Caco-2 (cell line): ENCODE results near the gene RABL6. TPM values are rescaled to one million over a fixed set of nuclear protein-coding genes. Genes with fewer than 3 reads are reported as not detected.
"Not testable (repeated sequence)": the region's sequence is repeated elsewhere in the genome, so short reads cannot be mapped to it uniquely, and the experiment has no call there.

Experiments used
- BruUV-seq: library from RNA; stranded (reverse); fragments of 400-500 nt; replicated peaks from 2 replicates; lab custom pipeline; 2021; lab: Mats Ljungman, UMichigan
- CTCF ChIA-PET: fragments of 300-600 bp; sonication (Branson Sonifier 250); formaldehyde crosslinking; loops from one replicate; lab custom pipeline; 2022; ENCODE audit warnings: antibody characterized with exemption; lab: Charles Lee
- POLR2A ChIA-PET: fragments of 300-600 bp; sonication (Branson Sonifier 250); formaldehyde crosslinking; loops from one replicate; lab custom pipeline; 2022; ENCODE audit warnings: antibody characterized with exemption; lab: Charles Lee
- DNase-seq, 2 experiments: peaks; one replicate each; pipeline versions ENCODE4 v3.0.0 to v3.0.0-alpha.2; 2020 to 2022
- H3K27me3 ChIP-seq: replicated peaks from 2 replicates; pipeline ENCODE4 v1.6.0; 2011; ENCODE audit warnings: low read length; ENCODE audit not compliant: control insufficient read depth, insufficient read depth
- H3K36me3 ChIP-seq: 2 replicates; pipeline ENCODE4 v1.5.1; 2011; ENCODE audit warnings: low read length; ENCODE audit not compliant: control insufficient read depth, insufficient read depth
- H3K4me1 ChIP-seq: fragments of 250-450 bp; sonication (Bioruptor Pico); 2 replicates; pipeline ENCODE4 v1.5.1; 2020; ENCODE audit warnings: mild to moderate bottlenecking
- H3K4me3 ChIP-seq: 2 replicates; pipeline ENCODE4 v1.5.1; 2011; ENCODE audit warnings: low read depth, mild to moderate bottlenecking, control low read depth, low read length
- H3K9me3 ChIP-seq: fragments of 250-450 bp; sonication (Bioruptor Pico); 2 replicates; pipeline ENCODE4 v1.5.1; 2020; ENCODE audit warnings: mild to moderate bottlenecking, moderate library complexity
- H3K27ac Mint-ChIP-seq: one replicate; pipeline ENCODE4 v1.8.0; 2022; ENCODE audit warnings: mixed read lengths; ENCODE audit not compliant: unreplicated experiment
- H3K27me3 Mint-ChIP-seq: one replicate; pipeline ENCODE4 v1.8.0; 2022; ENCODE audit warnings: mixed read lengths; ENCODE audit not compliant: insufficient read depth, unreplicated experiment
- H3K36me3 Mint-ChIP-seq: one replicate; pipeline ENCODE4 v1.8.0; 2022; ENCODE audit warnings: mild to moderate bottlenecking, mixed read lengths; ENCODE audit not compliant: insufficient read depth, unreplicated experiment
- H3K4me1 Mint-ChIP-seq: one replicate; pipeline ENCODE4 v1.8.0; 2022; ENCODE audit warnings: low read depth, mixed read lengths; ENCODE audit not compliant: unreplicated experiment
- H3K4me3 Mint-ChIP-seq: one replicate; pipeline ENCODE4 v1.8.0; 2022; ENCODE audit warnings: mild to moderate bottlenecking, moderate library complexity, mixed read lengths; ENCODE audit not compliant: unreplicated experiment
- H3K9me3 Mint-ChIP-seq: one replicate; pipeline ENCODE4 v1.8.0; 2022; ENCODE audit warnings: mixed read lengths; ENCODE audit not compliant: unreplicated experiment
- intact Hi-C: fragments of 100-400 bp; cut with micrococcal nuclease; formaldehyde crosslinking; loops from one replicate; pipeline ENCODE4 v1.10.0; 2022; ENCODE audit not compliant: unreplicated experiment
- total RNA-seq: library from RNA; stranded (reverse); gene quantifications from 2 replicates; pipeline ENCODE4 v1.2.3, GENCODE V29; 2022
- TF ChIP-seq, protein P1 (sequence below), 2 experiments: fragments of 200-600 bp in 1 of 2; IDR thresholded peaks; 1 replicate in 1 of 2; 2 replicates in 1 of 2; pipeline versions ENCODE4 v1.5.1 to v1.8.0; 2011 to 2022; ENCODE audit warnings: antibody characterized with exemption in 1 of 2, control low read depth in 1 of 2, inconsistent platforms in 1 of 2, low read depth in 1 of 2, low read length in 1 of 2, mild to moderate bottlenecking in 1 of 2, moderate library complexity in 1 of 2; ENCODE audit not compliant: insufficient read depth in 1 of 2, severe bottlenecking in 1 of 2, unreplicated experiment in 1 of 2

RABL6 gene
- total RNA-seq, 1 experiment from 2014 or later: 138 TPM

DNA sequence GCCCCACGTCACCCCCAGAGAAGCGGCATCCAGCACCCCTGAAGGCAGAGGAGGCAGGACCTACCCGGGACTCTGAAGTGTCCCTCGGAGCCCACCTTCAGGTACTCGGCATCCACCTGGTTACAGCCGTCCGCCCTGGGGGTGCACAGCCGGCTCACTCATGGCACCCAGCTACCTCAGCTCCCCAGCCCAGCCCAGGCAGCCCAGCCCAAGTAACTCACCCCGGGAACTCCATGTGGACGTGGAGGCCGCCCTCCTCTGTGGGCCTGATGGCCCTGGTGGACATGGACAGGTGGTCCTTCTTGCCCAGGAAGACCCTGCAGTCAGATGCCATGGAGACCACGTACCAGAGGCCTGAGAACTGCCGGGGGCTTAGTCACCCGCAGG, 44.1 kb upstream of the RABL6 start:
- no peak overlapping the region for H3K27ac Mint-ChIP-seq
- no peaks in the 10 kb centered on the region for H3K27me3 Mint-ChIP-seq
- no peaks in the 10 kb centered on the region for H3K27me3 ChIP-seq
- intact Hi-C loops: no loop called here
- H3K4me3 Mint-ChIP-seq: no peak overlapping the region
- peaks cover 14% of the 10 kb centered on the region for H3K4me1 Mint-ChIP-seq
- H3K4me1 ChIP-seq: peaks cover 7% of the 10 kb centered on the region
- no peaks in the 10 kb centered on the region for H3K36me3 ChIP-seq
- CTCF ChIA-PET: no interaction called here
- POLR2A ChIA-PET: no interaction called here
- H3K9me3 ChIP-seq: no peaks in the 10 kb centered on the region
- no peak overlapping the region for H3K4me3 ChIP-seq
- no peaks in the 10 kb centered on the region for H3K9me3 Mint-ChIP-seq
- BruUV-seq: no TSS peak
- TF ChIP-seq, protein P1, sequence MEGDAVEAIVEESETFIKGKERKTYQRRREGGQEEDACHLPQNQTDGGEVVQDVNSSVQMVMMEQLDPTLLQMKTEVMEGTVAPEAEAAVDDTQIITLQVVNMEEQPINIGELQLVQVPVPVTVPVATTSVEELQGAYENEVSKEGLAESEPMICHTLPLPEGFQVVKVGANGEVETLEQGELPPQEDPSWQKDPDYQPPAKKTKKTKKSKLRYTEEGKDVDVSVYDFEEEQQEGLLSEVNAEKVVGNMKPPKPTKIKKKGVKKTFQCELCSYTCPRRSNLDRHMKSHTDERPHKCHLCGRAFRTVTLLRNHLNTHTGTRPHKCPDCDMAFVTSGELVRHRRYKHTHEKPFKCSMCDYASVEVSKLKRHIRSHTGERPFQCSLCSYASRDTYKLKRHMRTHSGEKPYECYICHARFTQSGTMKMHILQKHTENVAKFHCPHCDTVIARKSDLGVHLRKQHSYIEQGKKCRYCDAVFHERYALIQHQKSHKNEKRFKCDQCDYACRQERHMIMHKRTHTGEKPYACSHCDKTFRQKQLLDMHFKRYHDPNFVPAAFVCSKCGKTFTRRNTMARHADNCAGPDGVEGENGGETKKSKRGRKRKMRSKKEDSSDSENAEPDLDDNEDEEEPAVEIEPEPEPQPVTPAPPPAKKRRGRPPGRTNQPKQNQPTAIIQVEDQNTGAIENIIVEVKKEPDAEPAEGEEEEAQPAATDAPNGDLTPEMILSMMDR (IDR thresholded peaks at IDR 0.05; ENCODE audit: insufficient read depth in 1 of 2, low read depth in 1 of 2, low read length in 1 of 2, severe bottlenecking in 1 of 2, unreplicated experiment in 1 of 2): no peak
- no peaks in the 10 kb centered on the region for H3K36me3 Mint-ChIP-seq
- DNase-seq: no peak

- Histone ChIP-seq H3K27me3 (no peaks in the 10 kb centered on the region), H3K36me3 (no peaks in the 10 kb centered on the region), H3K9me3 (no peaks in the 10 kb centered on the region), H3K4me3 (no peak within 1 kb of the TSS), H3K4me1 (peaks cover 7% of the 10 kb centered on the region)
- DNase-seq: no peak
- Mint-ChIP-seq H3K4me3 (no peak within 1 kb of the TSS), H3K4me1 (peaks cover 14% of the 10 kb centered on the region), H3K27me3 (no peaks in the 10 kb centered on the region), H3K9me3 (no peaks in the 10 kb centered on the region), H3K36me3 (no peaks in the 10 kb centered on the region), H3K27ac (no peak within 1 kb of the TSS)
- BruUV-seq: no TSS peak
- intact Hi-C loops: no loop called here
- ChIA-PET POLR2A (no interaction called here), CTCF (no interaction called here)
- TF ChIP-seq, protein P1 (IDR thresholded peaks at IDR 0.05; ENCODE audit: insufficient read depth in 1 of 2, low read depth in 1 of 2, low read length in 1 of 2, severe bottlenecking in 1 of 2, unreplicated experiment in 1 of 2): no peak
These were observed 43.4 kb upstream of the RABL6 start, which contains the start of gene LCN15 for GRCh38 chr9:136764301-136764891. Gene LCN15, minus strand, starts transcription at chr9:136764518. Its CDS starts 30 bp downstream, at chr9:136764488.

GRCh38 chr9:136765041-136765440, 42.7 kb upstream of the RABL6 start:
- no TSS peak for BruUV-seq
- Mint-ChIP-seq H3K4me1 (peaks cover 14% of the 10 kb centered on the region), H3K9me3 (no peaks in the 10 kb centered on the region), H3K27ac (no peak overlapping the region), H3K4me3 (no peak overlapping the region), H3K36me3 (no peaks in the 10 kb centered on the region), H3K27me3 (no peaks in the 10 kb centered on the region)
- Histone ChIP-seq H3K4me1 (peaks cover 7% of the 10 kb centered on the region), H3K27me3 (no peaks in the 10 kb centered on the region), H3K36me3 (no peaks in the 10 kb centered on the region), H3K9me3 (no peaks in the 10 kb centered on the region), H3K4me3 (no peak overlapping the region)
- intact Hi-C loops: no loop called here
- ChIA-PET POLR2A (no interaction called here), CTCF (no interaction called here)
- TF ChIP-seq, protein P1 (IDR thresholded peaks at IDR 0.05; ENCODE audit: insufficient read depth in 1 of 2, low read depth in 1 of 2, low read length in 1 of 2, severe bottlenecking in 1 of 2, unreplicated experiment in 1 of 2): no peak
- DNase-seq: no peak

DNA sequence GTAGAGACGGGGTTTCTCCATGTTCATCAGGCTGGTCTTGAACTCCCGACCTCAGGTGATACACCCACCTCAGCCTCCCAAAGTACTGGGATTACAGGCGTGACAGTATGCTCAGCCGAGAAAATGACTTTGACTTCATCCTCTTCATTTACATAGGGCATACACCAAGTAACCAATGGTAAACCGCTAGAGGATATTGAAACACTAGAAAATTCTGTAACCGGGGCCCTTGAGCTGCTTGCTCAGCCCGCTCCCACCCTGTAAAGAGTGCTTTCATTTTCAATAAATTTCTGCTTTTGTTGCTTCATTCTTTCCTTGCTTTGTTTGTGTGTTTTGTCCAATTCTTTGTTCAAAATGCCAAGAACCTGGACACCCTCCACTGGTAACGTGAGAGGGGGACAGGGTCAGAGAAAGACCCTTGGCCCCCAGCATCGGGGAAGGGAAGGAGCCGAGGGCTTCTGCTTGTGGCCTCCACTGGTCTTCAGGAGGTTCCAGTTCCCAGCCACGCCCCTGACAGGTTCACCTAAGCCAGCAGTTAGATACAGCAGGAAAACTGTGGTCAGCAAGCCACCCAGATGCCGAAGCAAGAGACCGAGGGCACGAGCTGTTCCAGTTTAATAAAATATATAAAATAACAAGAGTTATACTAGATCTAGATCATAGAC, 41.9 kb upstream of the RABL6 start:
- H3K4me1 ChIP-seq: not testable (repeated sequence)
- POLR2A ChIA-PET: interaction anchor here (0.6 kb wide), 1 partner anchor 193 kb away, joined by 3 read pairs; no protein-coding TSS in a partner anchor

More for the DNA sequence above, 41.9 kb upstream of the RABL6 start:
- H3K4me1 Mint-ChIP-seq, H3K36me3 ChIP-seq, DNase-seq, H3K9me3 ChIP-seq, H3K27me3 Mint-ChIP-seq, H3K27ac Mint-ChIP-seq, H3K4me3 Mint-ChIP-seq, H3K4me3 ChIP-seq, H3K36me3 Mint-ChIP-seq, H3K9me3 Mint-ChIP-seq, BruUV-seq, H3K27me3 ChIP-seq: not testable (repeated sequence)
- CTCF ChIA-PET: interaction anchor here (0.6 to 1.8 kb wide), 5 partner anchors 12 to 321 kb away, joined by 3 to 8 read pairs (median 5); partner anchors contain the start of genes MAN1B1 and TMEM141
- intact Hi-C loops: loop anchor here (1.0 kb wide), 2 partner anchors 11 to 18 kb away; no protein-coding TSS in a partner anchor
